K562 (cell line): ENCODE data around the gene GULP1.

Source experiments
- CTCF ChIP-seq, 3 experiments: IDR thresholded peaks in 2 of 3; conservative IDR thresholded peaks in 1 of 3; 2 replicates each; pipeline ENCODE4 v1.5.1; 2011 to 2012; ENCODE audit warnings: low read length in 3 of 3, mild to moderate bottlenecking in 3 of 3, control low read depth in 2 of 3, improper control_type of control experiment in 1 of 3, inconsistent platforms in 1 of 3, low read depth in 1 of 3, mixed read lengths in 1 of 3, moderate library complexity in 1 of 3; ENCODE audit not compliant: insufficient read depth in 2 of 3
- ETV6 ChIP-seq, 3 experiments: fragments of 150-350 bp in 1 of 3; sonication (generic) in 1 of 3; formaldehyde crosslinking in 1 of 3; IDR thresholded peaks; 2 replicates each; pipeline versions ENCODE4 v1.6.1 to v1.8.0; 2014 to 2022; ENCODE audit warnings: borderline replicate concordance in 2 of 3, low read depth in 2 of 3, antibody characterized with exemption in 1 of 3, low read length in 1 of 3, mild to moderate bottlenecking in 1 of 3, missing genetic modification reagents in 1 of 3
- PBX2 ChIP-seq, 2 experiments: IDR thresholded peaks in 1 of 2; conservative IDR thresholded peaks in 1 of 2; 2 replicates each; pipeline ENCODE4 v1.6.1; 2016; ENCODE audit warnings: low read depth in 2 of 2, mild to moderate bottlenecking in 1 of 2, missing compliant biosample characterization in 1 of 2, missing genetic modification characterization in 1 of 2, moderate library complexity in 1 of 2
- POLR2AphosphoS5 ChIP-seq: IDR thresholded peaks from 2 replicates; pipeline ENCODE4 v1.6.1; 2011; ENCODE audit warnings: mild to moderate bottlenecking, low read depth, low read length, moderate library complexity; ENCODE audit not compliant: control insufficient read depth, insufficient read depth
- RERE ChIP-seq: sonication (generic); formaldehyde crosslinking; IDR thresholded peaks from 2 replicates; pipeline ENCODE4 v1.8.0; 2023; ENCODE audit warnings: missing genetic modification reagents, mild to moderate bottlenecking, borderline replicate concordance
- SMC3 ChIP-seq: conservative IDR thresholded peaks from 2 replicates; pipeline ENCODE4 v1.6.1; 2011; ENCODE audit warnings: low read depth, low read length, improper control_type of control experiment; ENCODE audit not compliant: insufficient read depth
- SRSF1 ChIP-seq: fragments of 200-400 bp; formaldehyde crosslinking; IDR thresholded peaks from 2 replicates; pipeline ENCODE4 v1.6.1; 2017; ENCODE audit warnings: mild to moderate bottlenecking, low read depth, low read length, moderate library complexity
- SRSF3 ChIP-seq: fragments of 200-400 bp; formaldehyde crosslinking; IDR thresholded peaks from 2 replicates; pipeline ENCODE4 v1.6.1; 2016; ENCODE audit warnings: mild to moderate bottlenecking, low read length, moderate library complexity; ENCODE audit not compliant: insufficient read depth
- TEAD4 ChIP-seq, 2 experiments: sonication (generic) in 1 of 2; formaldehyde crosslinking in 1 of 2; IDR thresholded peaks; 2 replicates each; pipeline versions ENCODE4 v1.6.1 to v1.8.0; 2012 to 2022; ENCODE audit warnings: borderline replicate concordance in 1 of 2, inconsistent platforms in 1 of 2, low read length in 1 of 2, mild to moderate bottlenecking in 1 of 2, missing genetic modification reagents in 1 of 2
- ZNF140 ChIP-seq: fragments of 250-450 bp; sonication (Bioruptor Pico); IDR thresholded peaks from 2 replicates; pipeline ENCODE4 v1.8.0; 2021; ENCODE audit warnings: moderate library complexity, mild to moderate bottlenecking, inconsistent platforms

DNA sequence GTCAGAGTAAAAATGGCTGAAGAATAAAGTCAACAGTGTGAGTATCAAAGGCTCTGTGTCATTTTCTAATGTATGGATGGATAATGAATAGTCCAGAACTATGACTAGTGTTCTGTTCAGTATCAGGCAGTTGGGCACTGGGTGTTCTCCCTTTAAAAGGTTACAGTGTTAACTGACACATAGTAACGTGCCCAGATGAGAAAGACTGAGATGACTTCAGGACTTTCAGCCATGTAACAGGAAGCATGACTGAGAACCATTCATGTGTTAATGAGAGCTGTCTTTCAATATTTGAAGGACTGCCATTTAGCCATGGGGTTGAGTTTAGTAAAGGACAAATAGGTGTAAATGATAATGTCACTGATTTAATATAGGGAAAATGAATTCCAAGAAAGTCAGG lies 187.1 kb downstream of the GULP1 start:
- TF ChIP-seq ZNF140 (CRISPR knock-in tag) (no peak), POLR2AphosphoS5 (no peak), SRSF3 (no peak), RERE (CRISPR knock-in tag) (no peak), SRSF1 (no peak), TEAD4 (IDR thresholded peaks at IDR 0.05; ENCODE audit: low read length) (no peak), TEAD4 (CRISPR knock-in tag; IDR thresholded peaks at IDR 0.05; ENCODE audit: borderline replicate concordance) (no peak), CTCF (IDR thresholded peaks at IDR 0.05 in 2 of 3, conservative IDR thresholded peaks at IDR 0.05 in 1 of 3; ENCODE audit: insufficient read depth in 2 of 3, low read depth in 1 of 3, low read length in 3 of 3) (no peak), ETV6 (IDR thresholded peaks at IDR 0.05; ENCODE audit: borderline replicate concordance in 1 of 2, low read depth in 2 of 2, low read length in 1 of 2) (no peak), ETV6 (CRISPR knock-in tag; IDR thresholded peaks at IDR 0.05; ENCODE audit: borderline replicate concordance) (no peak), SMC3 (no peak), PBX2 (CRISPR knock-in tag; IDR thresholded peaks at IDR 0.05; ENCODE audit: low read depth) (no peak), PBX2 (tag; conservative IDR thresholded peaks at IDR 0.05; ENCODE audit: low read depth) (no peak)
